NCI-H146 (cell line): Measurements from ENCODE around the gene ELAVL4.
A peak's percentile ranks its signal among the peaks of the same experiment; 100 is the strongest.
"Not testable (repeated sequence)": the region's sequence is repeated elsewhere in the genome, so short reads cannot be mapped to it uniquely, and the experiment has no call there.

Source experiments
- DNase-seq: peaks from one replicate; lab custom pipeline; 2025; lab: John Stamatoyannopoulos, UW

Gene ELAVL4

GRCh38 chr1:50126927-50127715, 18.4 kb downstream of the ELAVL4 start:
- DNase-seq: peak; percentile 70

- DNase-seq: no peak
These were observed 20.5 kb downstream of the ELAVL4 start for GRCh38 chr1:50129201-50129600.

- no peak for DNase-seq
These were observed 23.7 kb downstream of the ELAVL4 start for GRCh38 chr1:50132347-50132894.

- DNase-seq: no peak
These were observed 27.0 kb downstream of the ELAVL4 start for GRCh38 chr1:50135716-50136115.

- peak; percentile 60 for DNase-seq
These were observed 30.8 kb downstream of the ELAVL4 start for GRCh38 chr1:50139339-50140181.

GRCh38 chr1:50140182-50140447, 31.4 kb downstream of the ELAVL4 start:
- no peak for DNase-seq

- no peak for DNase-seq
These were observed 38.6 kb downstream of the ELAVL4 start for GRCh38 chr1:50147191-50147850.

GRCh38 chr1:50148142-50148923, 39.6 kb downstream of the ELAVL4 start:
- no peak for DNase-seq

GRCh38 chr1:50152236-50152635, 43.5 kb downstream of the ELAVL4 start:
- DNase-seq: no peak

- DNase-seq: no peak
These were observed 46.8 kb downstream of the ELAVL4 start for GRCh38 chr1:50155541-50155940.

- no peak for DNase-seq
These were observed 47.7 kb downstream of the ELAVL4 start for GRCh38 chr1:50156241-50157010.

GRCh38 chr1:50157306-50157941, 48.7 kb downstream of the ELAVL4 start:
- no peak for DNase-seq

- DNase-seq: no peak
These were observed 49.7 kb downstream of the ELAVL4 start for GRCh38 chr1:50158421-50158820.

GRCh38 chr1:50163680-50164079, 55.0 kb downstream of the ELAVL4 start:
- DNase-seq: no peak

- DNase-seq: not testable (repeated sequence)
These were observed 57.6 kb downstream of the ELAVL4 start for GRCh38 chr1:50166351-50166750.

GRCh38 chr1:50172299-50172698, 63.6 kb downstream of the ELAVL4 start:
- no peak for DNase-seq

- no peak for DNase-seq
These were observed 65.4 kb downstream of the ELAVL4 start for GRCh38 chr1:50174101-50174500.

- DNase-seq: no peak
These were observed 67.3 kb downstream of the ELAVL4 start for GRCh38 chr1:50175719-50176639.

- DNase-seq: no peak
These were observed 69.3 kb downstream of the ELAVL4 start for GRCh38 chr1:50177994-50178393.
